GM21390 (cell line): ENCODE measurements around the gene CITED2.
A peak's percentile ranks its signal among the peaks of the same experiment; 100 is the strongest.
"Not testable (repeated sequence)": the region's sequence is repeated elsewhere in the genome, so short reads cannot be mapped to it uniquely, and the experiment has no call there.

ENCODE experiments used
- ATAC-seq: cut with Tn5 transposase; IDR thresholded peaks from one replicate; pipeline ENCODE4 v1.9.1; 2021; ENCODE audit not compliant: unreplicated experiment

The CITED2 gene

GRCh38 chr6:139374357-139375225 lies at the start of gene CITED2:
CITED2 (minus strand) TSS chr6:139374648; CDS start chr6:139373944, 704 bp downstream.
- peak; percentile 69 for ATAC-seq

- no peak for ATAC-seq
Measured at GRCh38 chr6:139423037-139423703, 48.7 kb upstream of the CITED2 start.

- no peak for ATAC-seq
Measured at GRCh38 chr6:139422105-139423036, 47.9 kb upstream of the CITED2 start.

GRCh38 chr6:139418481-139419132 lies 44.2 kb upstream of the CITED2 start:
- ATAC-seq: no peak

GRCh38 chr6:139416146-139416545 lies 41.7 kb upstream of the CITED2 start:
- ATAC-seq: no peak

- no peak for ATAC-seq
Measured at GRCh38 chr6:139415365-139415764, 40.9 kb upstream of the CITED2 start.

- not testable (repeated sequence) for ATAC-seq
Measured at GRCh38 chr6:139412103-139412502, 37.7 kb upstream of the CITED2 start.

- ATAC-seq: no peak
Measured at GRCh38 chr6:139409026-139409425, 34.6 kb upstream of the CITED2 start.

GRCh38 chr6:139407718-139408222 lies 33.3 kb upstream of the CITED2 start:
- no peak for ATAC-seq

- ATAC-seq: no peak
Measured at GRCh38 chr6:139406577-139407343, 32.3 kb upstream of the CITED2 start.

GRCh38 chr6:139402876-139403386 lies 28.5 kb upstream of the CITED2 start:
- no peak for ATAC-seq

GRCh38 chr6:139398658-139399057 lies 24.2 kb upstream of the CITED2 start:
- no peak for ATAC-seq

GRCh38 chr6:139395891-139396301 lies 21.4 kb upstream of the CITED2 start:
- ATAC-seq: no peak

GRCh38 chr6:139395371-139395770 lies 20.9 kb upstream of the CITED2 start:
- no peak for ATAC-seq

- ATAC-seq: no peak
Measured at GRCh38 chr6:139394027-139394649, 19.7 kb upstream of the CITED2 start.

- peak; percentile 91 for ATAC-seq
Measured at GRCh38 chr6:139392794-139393193, 18.3 kb upstream of the CITED2 start.

- no peak for ATAC-seq
Measured at GRCh38 chr6:139391709-139392108, 17.3 kb upstream of the CITED2 start.

GRCh38 chr6:139390447-139390846 lies 16.0 kb upstream of the CITED2 start:
- no peak for ATAC-seq

GRCh38 chr6:139388384-139388783 lies 13.9 kb upstream of the CITED2 start:
- ATAC-seq: no peak
